ENCODE measurements around the gene DDX25. TPM values are rescaled to one million over a fixed set of nuclear protein-coding genes. Genes with fewer than 3 reads are reported as not detected.
A peak's percentile ranks its signal among the peaks of the same experiment; 100 is the strongest.

Gene DDX25
- total and polyA plus RNA-seq, 2 of the 8 experiments (the other 6 are each of a cell fraction or from before 2014, with no cell fraction given), result 17.6 to 17.9 TPM

DNA sequence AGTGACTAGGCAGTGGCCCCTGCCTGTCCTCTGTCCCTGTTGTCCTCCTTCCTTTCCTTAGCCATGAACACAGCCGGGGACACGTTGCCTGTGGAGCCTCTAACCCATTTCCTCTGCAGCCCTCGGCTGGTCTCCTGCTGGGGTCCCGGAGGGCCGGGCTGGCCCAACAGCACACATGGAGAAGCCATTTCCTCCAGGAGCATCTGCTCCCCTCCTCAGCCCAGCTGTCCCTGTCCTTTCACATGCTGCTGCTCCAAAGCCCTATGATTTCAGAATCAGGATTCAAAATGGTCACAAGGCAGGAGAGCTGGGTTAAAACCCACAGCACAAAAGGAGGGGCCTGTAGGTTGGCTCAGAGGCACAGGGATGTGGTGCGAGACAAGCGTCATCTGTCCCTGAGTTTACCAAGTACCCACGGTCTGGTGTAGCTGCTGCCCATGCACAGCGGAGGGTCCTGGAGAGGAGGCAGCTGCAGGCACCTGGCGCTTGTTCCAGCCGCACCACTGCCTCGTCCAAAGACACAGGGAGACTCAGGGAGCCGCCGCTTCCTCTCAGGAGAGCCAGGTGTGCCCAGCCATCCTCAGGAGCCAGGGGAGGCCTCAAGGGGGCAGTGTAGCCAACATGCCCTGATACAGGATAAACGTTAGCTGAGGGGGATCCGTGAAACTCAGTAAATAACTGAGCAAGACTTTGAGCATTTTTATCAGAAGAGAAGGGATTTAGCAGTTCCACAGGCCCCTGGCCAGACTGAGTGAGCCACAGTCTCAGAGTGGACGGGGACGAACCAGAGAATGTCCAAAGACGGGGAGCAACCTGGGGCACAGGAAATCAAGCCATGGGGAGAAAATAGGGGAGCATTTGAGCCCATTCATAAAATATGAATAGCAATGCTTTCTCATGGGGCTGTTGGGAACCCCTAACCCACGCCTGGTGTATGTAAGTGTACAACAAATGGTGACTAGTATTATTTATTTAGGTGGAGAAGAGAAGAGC lies 37.6 kb downstream of the DDX25 start:
- H4K5ac ChIP-seq (ENCODE audit: insufficient read length, low read depth, low read length), result peak overlapping the region; percentile 38
- no peak overlapping the region for H3K4ac ChIP-seq (replicated peaks; ENCODE audit: insufficient read length, low read depth, low read length)
- H2AK5ac ChIP-seq (ENCODE audit: low read depth, low read length), result no peak overlapping the region
- peak overlapping the region; percentile 95 for H3K18ac ChIP-seq (ENCODE audit: extremely low read depth, low read length)
- peaks cover 7 to 11% (median 9%) of the 10 kb centered on the region in 4 experiments for H3K4me1 ChIP-seq (replicated peaks in 1 of 4; ENCODE audit: control insufficient read depth in 3 of 4, insufficient read depth in 4 of 4, low read length in 3 of 4)
- H3K23me2 ChIP-seq (ENCODE audit: low read depth, low read length), result no peaks in the 10 kb centered on the region
- peak overlapping the region; percentile 99 for H2AFZ ChIP-seq (ENCODE audit: low read length)
- no peaks in the 10 kb centered on the region for H3K36me3 ChIP-seq (ENCODE audit: control insufficient read depth in 2 of 4, insufficient read depth in 4 of 4, low read length in 3 of 4)
- H4K91ac ChIP-seq (replicated peaks; ENCODE audit: insufficient read length, low read length), result peak overlapping the region; percentile 97
- peak overlapping the region; percentile 5 to 44 for H3K4me2 ChIP-seq (ENCODE audit: insufficient read depth in 1 of 2, low read depth in 2 of 2, low read length in 2 of 2)
- no peaks in the 10 kb centered on the region for H3K9me3 ChIP-seq (ENCODE audit: insufficient read depth in 2 of 2, low read depth in 1 of 2, low read length in 1 of 2)
- no peak overlapping the region for H3K14ac ChIP-seq (ENCODE audit: insufficient read length)
- no peaks in the 10 kb centered on the region for H3K27me3 ChIP-seq (replicated peaks in 1 of 4; ENCODE audit: control insufficient read depth in 3 of 4, extremely low read depth in 1 of 4, insufficient read depth in 3 of 4, low read length in 3 of 4)
- H2BK12ac ChIP-seq (ENCODE audit: low read depth, low read length), result peak overlapping the region; percentile 78
- H3K4me3 ChIP-seq (ENCODE audit: extremely low read depth in 1 of 4, insufficient read depth in 2 of 4, low read depth in 3 of 4, low read length in 4 of 4), result no peak overlapping the region
- no peaks in the 10 kb centered on the region for H3K79me1 ChIP-seq (ENCODE audit: low read depth, low read length)
- WGBS, 2 experiments (ENCODE audit: extremely low coverage in 1 of 2, insufficient coverage in 1 of 2, insufficient read length in 1 of 2, insufficient replicate concordance in 2 of 2, low coverage in 1 of 2, low lambda C conversion rate in 2 of 2, missing lambda C conversion rate in 1 of 2), result 38% methylated on average over 20 of the region's 20 CpGs; no CpG with 5 or more reads in 1 of the 2 experiments
- peak overlapping the region; percentile 96; the same call in 1 of the 2 replicates for H2BK15ac ChIP-seq (ENCODE audit: low read length)
- H3K23ac ChIP-seq (ENCODE audit: insufficient read length), result no peak overlapping the region
- no peak overlapping the region for H3K56ac ChIP-seq (replicated peaks; ENCODE audit: insufficient read length, low read depth, low read length)
- peak overlapping the region; percentile 84; the same call in 1 of the 2 replicates for H2BK5ac ChIP-seq (ENCODE audit: low read depth, low read length)
- CTCF ChIA-PET (ENCODE audit: partially characterized antibody), result interaction anchor here (0.6 to 8.2 kb wide), 39 partner anchors 8 to 270 kb away, joined by 3 to 76 read pairs (median 4); partner anchors contain the start of genes CDON, FAM118B and RPUSD4
- H4K20me1 ChIP-seq (replicated peaks in 1 of 2; ENCODE audit: control insufficient read depth in 1 of 2, insufficient read depth in 2 of 2, low read length in 2 of 2), result no peaks in the 10 kb centered on the region
- H3K27ac ChIP-seq (ENCODE audit: low read depth, low read length), result no peak overlapping the region
- peak overlapping the region; percentile 51 for H2BK120ac ChIP-seq (replicated peaks; ENCODE audit: low read depth, low read length)
- no peaks in the 10 kb centered on the region for H3K79me2 ChIP-seq (ENCODE audit: control insufficient read depth in 1 of 2, insufficient read depth in 2 of 2, low read length in 2 of 2)
- POLR2A ChIA-PET (ENCODE audit: partially characterized antibody), result interaction anchor here (1.1 to 1.7 kb wide), 3 partner anchors 9 to 327 kb away, joined by 4 read pairs; partner anchors contain the start of genes FOXRED1 and SRPRA
- H4K8ac ChIP-seq (ENCODE audit: extremely low read depth, insufficient read depth, low read length), result peak overlapping the region; percentile 92; the same call in 1 of the 2 replicates
- H3K9ac ChIP-seq (replicated peaks in 1 of 4; ENCODE audit: extremely low read depth in 1 of 4, low read depth in 3 of 4, low read length in 3 of 4), result peak overlapping the region in 1 of 4 experiments; percentile 4; a peak in 1 of 7 replicates
- FAIRE-seq, result peak; percentile 88
- peak; percentile 64 to 91 for DNase-seq (ENCODE audit: low read depth in 1 of 2, low spot score in 2 of 2)
- peak overlapping the region; percentile 2 for H2BK20ac ChIP-seq (ENCODE audit: low read length)
- TF ChIP-seq, protein P1, sequence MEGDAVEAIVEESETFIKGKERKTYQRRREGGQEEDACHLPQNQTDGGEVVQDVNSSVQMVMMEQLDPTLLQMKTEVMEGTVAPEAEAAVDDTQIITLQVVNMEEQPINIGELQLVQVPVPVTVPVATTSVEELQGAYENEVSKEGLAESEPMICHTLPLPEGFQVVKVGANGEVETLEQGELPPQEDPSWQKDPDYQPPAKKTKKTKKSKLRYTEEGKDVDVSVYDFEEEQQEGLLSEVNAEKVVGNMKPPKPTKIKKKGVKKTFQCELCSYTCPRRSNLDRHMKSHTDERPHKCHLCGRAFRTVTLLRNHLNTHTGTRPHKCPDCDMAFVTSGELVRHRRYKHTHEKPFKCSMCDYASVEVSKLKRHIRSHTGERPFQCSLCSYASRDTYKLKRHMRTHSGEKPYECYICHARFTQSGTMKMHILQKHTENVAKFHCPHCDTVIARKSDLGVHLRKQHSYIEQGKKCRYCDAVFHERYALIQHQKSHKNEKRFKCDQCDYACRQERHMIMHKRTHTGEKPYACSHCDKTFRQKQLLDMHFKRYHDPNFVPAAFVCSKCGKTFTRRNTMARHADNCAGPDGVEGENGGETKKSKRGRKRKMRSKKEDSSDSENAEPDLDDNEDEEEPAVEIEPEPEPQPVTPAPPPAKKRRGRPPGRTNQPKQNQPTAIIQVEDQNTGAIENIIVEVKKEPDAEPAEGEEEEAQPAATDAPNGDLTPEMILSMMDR (IDR thresholded peaks at IDR 0.05; ENCODE audit: control extremely low read depth in 1 of 3, insufficient read depth in 1 of 3, low read depth in 1 of 3, low read length in 3 of 3), result peak; percentile 74 to 92 (median 90)
- TF ChIP-seq TCF12 (IDR thresholded peaks at IDR 0.05; ENCODE audit: low read depth, low read length), result peak; percentile 91; the same call in 1 of the 2 replicates
- no peak for TF ChIP-seq GTF2F1 (IDR thresholded peaks at IDR 0.05; ENCODE audit: borderline replicate concordance, low read depth, low read length)
- no peak for TF ChIP-seq EGR1 (IDR thresholded peaks at IDR 0.05; ENCODE audit: borderline replicate concordance, low read depth, low read length)
- no peak for TF ChIP-seq SIX5 (IDR thresholded peaks at IDR 0.05; ENCODE audit: low read depth, low read length)
- TF ChIP-seq, protein P2, sequence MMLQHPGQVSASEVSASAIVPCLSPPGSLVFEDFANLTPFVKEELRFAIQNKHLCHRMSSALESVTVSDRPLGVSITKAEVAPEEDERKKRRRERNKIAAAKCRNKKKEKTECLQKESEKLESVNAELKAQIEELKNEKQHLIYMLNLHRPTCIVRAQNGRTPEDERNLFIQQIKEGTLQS (IDR thresholded peaks at IDR 0.05; ENCODE audit: insufficient read depth, low read depth, low read length), result no peak
- TF ChIP-seq TBP (IDR thresholded peaks at IDR 0.05; ENCODE audit: low read depth, low read length), result peak; percentile 31; the same call in 1 of the 2 replicates
